DOHH2 (cell line): ENCODE measurements around the gene ZBTB44.

Experiments used
- H3F3A ChIP-seq: fragments of 200-600 bp; sonication (generic), shearing (Covaris generic); 2 replicates; pipeline ENCODE4 v1.6.0; 2016; ENCODE audit warnings: antibody characterized with exemption, mild to moderate bottlenecking; ENCODE audit not compliant: control insufficient read depth, insufficient read depth
- H3K27ac ChIP-seq: fragments of 200-600 bp; sonication (generic); 2 replicates; pipeline ENCODE4 v1.5.1; 2014; ENCODE audit warnings: low read depth, mild to moderate bottlenecking, low read length, moderate library complexity
- H3K27me3 ChIP-seq: fragments of 200-600 bp; sonication (generic); 2 replicates; pipeline ENCODE4 v1.6.1; 2014; ENCODE audit warnings: mild to moderate bottlenecking, low read length, mixed read lengths; ENCODE audit not compliant: control insufficient read depth
- H3K36me3 ChIP-seq: fragments of 200-600 bp; sonication (generic); 2 replicates; pipeline ENCODE4 v1.6.1; 2014; ENCODE audit warnings: mild to moderate bottlenecking, low read length, moderate library complexity, mixed read lengths; ENCODE audit not compliant: control insufficient read depth
- H3K4me1 ChIP-seq: fragments of 200-600 bp; sonication (generic); 2 replicates; pipeline ENCODE4 v1.6.1; 2014; ENCODE audit warnings: mild to moderate bottlenecking, low read length, mixed read lengths; ENCODE audit not compliant: control insufficient read depth
- H3K4me2 ChIP-seq: fragments of 200-600 bp; sonication (generic); 2 replicates; pipeline ENCODE4 v1.6.0; 2014; ENCODE audit warnings: mild to moderate bottlenecking, low read length, moderate library complexity
- H3K4me3 ChIP-seq: fragments of 200-600 bp; sonication (generic); 2 replicates; pipeline ENCODE4 v1.5.1; 2014; ENCODE audit warnings: mild to moderate bottlenecking, low read length, mixed read lengths
- H3K79me2 ChIP-seq: fragments of 200-600 bp; sonication (generic); 2 replicates; pipeline ENCODE4 v1.6.1; 2014; ENCODE audit warnings: mild to moderate bottlenecking, low read length, mixed read lengths; ENCODE audit not compliant: control insufficient read depth
- H3K9me2 ChIP-seq: fragments of 200-600 bp; sonication (generic); replicated peaks from 2 replicates; pipeline ENCODE4 v1.6.1; 2014; ENCODE audit warnings: mild to moderate bottlenecking, low read length, mixed read lengths; ENCODE audit not compliant: control insufficient read depth
- H3K9me3 ChIP-seq: fragments of 200-600 bp; sonication (generic); 2 replicates; pipeline ENCODE4 v1.6.1; 2014; ENCODE audit warnings: antibody characterized with exemption, low read length, mixed read lengths; ENCODE audit not compliant: control insufficient read depth, insufficient read depth
- H4K20me1 ChIP-seq: fragments of 200-600 bp; sonication (generic); 2 replicates; pipeline ENCODE4 v1.6.0; 2014; ENCODE audit warnings: low read depth, mild to moderate bottlenecking, antibody characterized with exemption, low read length, moderate library complexity; ENCODE audit not compliant: control insufficient read depth, insufficient read depth
- EZH2phosphoT487 ChIP-seq: fragments of 200-600 bp; sonication (generic); IDR thresholded peaks from 2 replicates; pipeline ENCODE4 v1.6.1; 2017; ENCODE audit warnings: borderline replicate concordance, mild to moderate bottlenecking, antibody characterized with exemption, low read length, moderate library complexity, mixed read lengths
- TF ChIP-seq, protein P1 (sequence below): fragments of 200-600 bp; sonication (generic); IDR thresholded peaks from one replicate; pipeline ENCODE4 v1.5.1; 2014; ENCODE audit warnings: antibody characterized with exemption, mild to moderate bottlenecking, low read depth, low read length; ENCODE audit not compliant: poor library complexity, severe bottlenecking

The ZBTB44 gene

DNA sequence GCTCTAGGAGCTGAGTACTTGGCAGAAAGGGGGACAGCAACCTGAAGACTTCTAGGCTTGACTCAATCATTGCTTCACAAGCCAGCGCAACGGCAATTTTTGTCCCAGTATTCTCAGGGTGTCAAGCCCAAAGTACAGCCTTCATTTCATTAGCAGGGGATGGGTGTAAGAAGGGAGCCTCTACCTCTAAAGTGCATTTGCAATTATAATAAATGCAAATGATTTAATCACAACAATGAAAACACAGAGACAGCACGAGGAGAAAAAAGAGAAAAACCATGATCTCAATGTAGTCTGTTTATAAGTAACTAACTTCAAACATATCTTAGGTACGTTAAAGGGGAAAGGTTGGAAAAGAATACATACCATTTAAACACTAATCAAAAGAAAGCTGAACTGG is 34.7 kb downstream of the ZBTB44 start:
- Histone ChIP-seq H3K79me2 (peaks cover 77% of the 10 kb centered on the region), H3K9me3 (no peaks in the 10 kb centered on the region), H3K9me2 (no peaks in the 10 kb centered on the region), H3K27ac (no peak overlapping the region), H4K20me1 (peaks cover 2% of the 10 kb centered on the region; the same call in 1 of the 2 replicates), H3K4me2 (no peak overlapping the region), H3K27me3 (no peaks in the 10 kb centered on the region), H3K4me1 (no peaks in the 10 kb centered on the region), H3K4me3 (no peak overlapping the region), H3F3A (no peaks in the 10 kb centered on the region), H3K36me3 (peaks cover 7% of the 10 kb centered on the region; the same call in 1 of the 2 replicates)
- TF ChIP-seq EZH2phosphoT487 = no peak
- TF ChIP-seq, protein P1, sequence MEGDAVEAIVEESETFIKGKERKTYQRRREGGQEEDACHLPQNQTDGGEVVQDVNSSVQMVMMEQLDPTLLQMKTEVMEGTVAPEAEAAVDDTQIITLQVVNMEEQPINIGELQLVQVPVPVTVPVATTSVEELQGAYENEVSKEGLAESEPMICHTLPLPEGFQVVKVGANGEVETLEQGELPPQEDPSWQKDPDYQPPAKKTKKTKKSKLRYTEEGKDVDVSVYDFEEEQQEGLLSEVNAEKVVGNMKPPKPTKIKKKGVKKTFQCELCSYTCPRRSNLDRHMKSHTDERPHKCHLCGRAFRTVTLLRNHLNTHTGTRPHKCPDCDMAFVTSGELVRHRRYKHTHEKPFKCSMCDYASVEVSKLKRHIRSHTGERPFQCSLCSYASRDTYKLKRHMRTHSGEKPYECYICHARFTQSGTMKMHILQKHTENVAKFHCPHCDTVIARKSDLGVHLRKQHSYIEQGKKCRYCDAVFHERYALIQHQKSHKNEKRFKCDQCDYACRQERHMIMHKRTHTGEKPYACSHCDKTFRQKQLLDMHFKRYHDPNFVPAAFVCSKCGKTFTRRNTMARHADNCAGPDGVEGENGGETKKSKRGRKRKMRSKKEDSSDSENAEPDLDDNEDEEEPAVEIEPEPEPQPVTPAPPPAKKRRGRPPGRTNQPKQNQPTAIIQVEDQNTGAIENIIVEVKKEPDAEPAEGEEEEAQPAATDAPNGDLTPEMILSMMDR = no peak

DNA sequence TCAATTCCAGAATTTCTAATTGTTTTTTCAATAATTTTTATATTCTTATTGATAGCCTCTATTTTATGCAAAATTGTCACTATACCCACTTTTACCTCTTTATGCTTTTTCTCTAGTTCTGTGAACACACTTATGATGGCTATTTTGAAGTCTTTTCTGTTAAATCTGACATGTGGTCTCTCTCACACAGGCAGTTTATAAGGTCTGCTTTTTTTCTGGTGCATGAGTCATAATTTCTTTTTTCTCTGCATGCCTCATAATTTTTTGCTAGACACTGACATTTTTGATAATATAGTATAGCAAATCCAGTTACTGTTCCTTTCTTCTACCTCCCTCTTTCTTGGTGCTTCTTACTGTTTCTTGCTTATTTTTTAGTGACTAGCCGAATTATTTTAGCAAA is 36.0 kb downstream of the ZBTB44 start:
- no peak overlapping the region for H3K27ac ChIP-seq
- H3K79me2 ChIP-seq = peaks cover 72% of the 10 kb centered on the region

GRCh38 chr11:130278151-130278550 is 36.6 kb downstream of the ZBTB44 start:
- no peak overlapping the region for H3K4me2 ChIP-seq
- peaks cover 7% of the 10 kb centered on the region; the same call in 1 of the 2 replicates for H3K36me3 ChIP-seq
- H3K27ac ChIP-seq = no peak overlapping the region
- peaks cover 67% of the 10 kb centered on the region for H3K79me2 ChIP-seq
- TF ChIP-seq, protein P1 = no peak
- no peak for TF ChIP-seq EZH2phosphoT487
- no peaks in the 10 kb centered on the region for H3K9me3 ChIP-seq
- H3K9me2 ChIP-seq = no peaks in the 10 kb centered on the region
- H3K4me3 ChIP-seq = no peak overlapping the region
- peaks cover 2% of the 10 kb centered on the region; the same call in 1 of the 2 replicates for H4K20me1 ChIP-seq
- H3K27me3 ChIP-seq = no peaks in the 10 kb centered on the region
- no peaks in the 10 kb centered on the region for H3K4me1 ChIP-seq
- no peaks in the 10 kb centered on the region for H3F3A ChIP-seq

More for the DNA sequence above, 36.0 kb downstream of the ZBTB44 start:
- Histone ChIP-seq H3K27me3 (no peaks in the 10 kb centered on the region), H3K9me3 (no peaks in the 10 kb centered on the region), H3K36me3 (peaks cover 7% of the 10 kb centered on the region; the same call in 1 of the 2 replicates), H3K4me2 (no peak overlapping the region), H3K4me3 (no peak overlapping the region), H3K9me2 (no peaks in the 10 kb centered on the region), H4K20me1 (peaks cover 2% of the 10 kb centered on the region; the same call in 1 of the 2 replicates), H3F3A (no peaks in the 10 kb centered on the region), H3K4me1 (no peaks in the 10 kb centered on the region)
- no peak for TF ChIP-seq EZH2phosphoT487
- TF ChIP-seq, protein P1 = no peak
